GM12891 (cell line): Measurements from ENCODE around the gene STARD8.

ENCODE experiments used
- POLR2A ChIP-seq: IDR thresholded peaks from 2 replicates; pipeline ENCODE4 v1.6.1; 2011; ENCODE audit warnings: low read depth, low read length, control low read depth
- POLR2AphosphoS5 ChIP-seq: IDR thresholded peaks from 2 replicates; pipeline ENCODE4 v1.6.1; 2011; ENCODE audit warnings: low read depth, low read length, control low read depth
- POU2F2 ChIP-seq: IDR thresholded peaks from 2 replicates; pipeline ENCODE4 v1.6.1; 2011; ENCODE audit warnings: low read depth, mild to moderate bottlenecking, control low read depth, low read length, moderate library complexity
- TAF1 ChIP-seq: IDR thresholded peaks from 2 replicates; pipeline ENCODE4 v1.6.1; 2011; ENCODE audit warnings: low read depth, low read length, control low read depth

GRCh38 chrX:68684919-68685304 lies 37.4 kb downstream of the STARD8 start:
- TF ChIP-seq POLR2A (no peak), POLR2AphosphoS5 (no peak), TAF1 (no peak), POU2F2 (no peak)
